Stomach (tissue), 4 donors: ENCODE results near the gene FAM3B.

ENCODE experiments used
- CTCF ChIP-seq, 7 experiments: fragments of 450-650 bp in 4 of 7; fragments of 200-600 bp in 3 of 7; sonication (generic) in 3 of 7; IDR thresholded peaks; one replicate each; pipeline ENCODE4 v1.5.1; 2016 to 2019; ENCODE audit warnings: antibody characterized with exemption in 7 of 7, control low read depth in 2 of 7, mild to moderate bottlenecking in 1 of 7
- EP300 ChIP-seq: sonication (generic); formaldehyde crosslinking; IDR thresholded peaks from one replicate; pipeline ENCODE4 v1.6.1; 2017; ENCODE audit warnings: antibody characterized with exemption
- POLR2A ChIP-seq, 4 donors: fragments of 450-650 bp; IDR thresholded peaks; one replicate each; pipeline ENCODE4 v1.6.1; 2016; ENCODE audit warnings: antibody characterized with exemption in 4 of 4, control low read depth in 2 of 4, mild to moderate bottlenecking in 1 of 4, moderate library complexity in 1 of 4
- POLR2AphosphoS5 ChIP-seq, 3 donors: sonication (generic); formaldehyde crosslinking; IDR thresholded peaks; one replicate each; pipeline ENCODE4 v1.6.1; 2016; ENCODE audit warnings: antibody characterized with exemption in 3 of 3

DNA sequence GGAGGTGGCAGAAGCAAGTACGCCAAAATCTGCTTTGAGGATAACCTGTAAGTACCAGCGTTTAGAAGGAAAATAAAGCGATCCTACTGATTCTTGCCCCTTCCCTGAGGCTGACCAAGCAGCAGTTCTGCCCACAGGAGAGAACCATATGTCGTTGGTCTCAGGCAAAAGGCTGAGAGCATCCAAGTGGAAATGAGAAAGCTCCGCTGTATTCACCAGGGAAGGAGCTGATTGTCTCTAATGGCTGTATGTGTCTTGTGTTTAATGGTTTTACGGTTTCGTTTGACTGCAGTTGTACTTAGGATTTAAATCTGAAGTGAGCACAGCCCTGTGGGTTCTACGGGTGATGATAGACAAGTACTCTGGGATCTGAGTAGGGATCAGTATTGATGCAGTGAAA lies 21.9 kb downstream of the FAM3B start:
- no peak for TF ChIP-seq CTCF (IDR thresholded peaks at IDR 0.05)
- no peak for TF ChIP-seq POLR2AphosphoS5 (IDR thresholded peaks at IDR 0.05)
- no peak for TF ChIP-seq POLR2A (IDR thresholded peaks at IDR 0.05)
- TF ChIP-seq EP300, result no peak
